ENCODE results near the gene LHPP.
"Not testable (repeated sequence)": the region's sequence is repeated elsewhere in the genome, so short reads cannot be mapped to it uniquely, and the experiment has no call there.

The LHPP gene

DNA sequence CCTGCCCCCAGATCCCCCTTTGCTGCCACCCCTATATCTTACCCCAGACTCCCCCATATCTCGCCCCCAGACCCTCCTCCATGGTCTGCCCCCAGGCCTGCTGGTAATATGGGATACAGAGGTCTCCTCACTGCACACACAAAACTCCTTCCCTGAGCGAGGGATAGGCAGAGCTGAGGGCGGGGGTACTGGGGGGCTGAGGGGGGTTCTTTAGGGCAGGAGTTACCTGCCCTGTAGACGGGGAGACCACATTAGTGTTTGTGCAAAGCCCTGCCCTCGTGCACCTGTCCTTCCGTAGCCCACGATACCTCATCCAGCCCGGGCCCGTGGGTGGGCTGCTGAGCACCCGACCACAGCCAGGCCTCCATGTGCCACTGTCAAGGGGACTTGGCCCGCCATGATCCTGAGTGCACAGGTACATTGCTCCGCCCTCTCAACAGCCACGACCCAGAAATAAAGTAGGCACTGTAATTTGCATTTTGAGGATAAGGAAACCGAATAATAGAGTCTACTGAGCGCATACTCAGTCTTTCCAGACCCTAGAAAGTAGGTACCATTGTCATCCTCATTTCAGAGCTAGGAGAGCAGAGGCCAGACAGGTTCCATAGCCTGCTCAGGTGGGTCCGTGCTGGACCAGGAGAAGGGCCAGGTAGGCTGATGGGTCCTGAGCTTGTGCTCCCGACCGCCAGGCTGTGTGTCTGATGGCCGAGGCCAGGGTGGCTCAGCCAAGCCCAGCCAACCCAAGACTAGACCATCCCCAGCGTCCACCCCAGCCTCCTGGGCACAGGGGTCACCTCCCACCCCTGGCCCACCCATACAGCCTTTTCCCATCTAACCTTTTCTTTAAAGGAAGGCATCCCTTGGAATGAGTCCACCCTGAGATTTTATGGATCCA, 115.2 kb downstream of the LHPP start:
- no peaks in the 10 kb centered on the region for H3K27me3 ChIP-seq (ENCODE audit: control insufficient read depth, insufficient read depth, low read length)
- no peak overlapping the region for H3K4me3 ChIP-seq (ENCODE audit: low read length)
- no peak overlapping the region for H3K9ac ChIP-seq (ENCODE audit: low read length)
- no peaks in the 10 kb centered on the region for H3K4me1 ChIP-seq (ENCODE audit: control insufficient read depth, low read depth, low read length)
- H3K36me3 ChIP-seq (ENCODE audit: control insufficient read depth, low read depth, low read length), result no peaks in the 10 kb centered on the region
- no peak overlapping the region for H3K27ac ChIP-seq (ENCODE audit: low read length)
- H3K9me3 ChIP-seq (ENCODE audit: control insufficient read depth, low read depth, low read length), result no peaks in the 10 kb centered on the region

DNA sequence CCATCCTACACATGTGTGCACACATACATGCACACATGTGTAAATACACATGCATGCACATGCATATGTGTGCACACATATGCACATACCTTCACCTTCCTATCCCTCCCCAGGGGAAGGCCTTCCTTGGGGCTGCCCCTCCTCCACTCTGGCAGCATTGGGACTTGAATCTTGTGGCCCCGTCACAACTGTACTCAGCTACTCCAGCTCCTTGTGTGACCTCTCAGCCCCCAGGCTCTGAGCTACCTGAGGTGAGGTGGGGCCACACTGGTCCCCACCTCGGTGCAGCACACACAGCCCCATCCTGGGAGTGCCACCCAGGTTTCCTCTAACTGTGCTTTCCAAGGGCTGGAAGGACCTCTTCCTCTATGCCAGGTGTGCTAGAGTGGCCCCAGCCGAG, 116.0 kb downstream of the LHPP start:
- Histone ChIP-seq H3K27me3 (ENCODE audit: control insufficient read depth, insufficient read depth, low read length) (no peaks in the 10 kb centered on the region), H3K9me3 (ENCODE audit: control insufficient read depth, low read depth, low read length) (no peaks in the 10 kb centered on the region), H3K36me3 (ENCODE audit: control insufficient read depth, low read depth, low read length) (no peaks in the 10 kb centered on the region), H3K27ac (ENCODE audit: low read length) (no peak overlapping the region), H3K4me3 (ENCODE audit: low read length) (no peak overlapping the region), H3K4me1 (ENCODE audit: control insufficient read depth, low read depth, low read length) (no peaks in the 10 kb centered on the region), H3K9ac (ENCODE audit: low read length) (no peak overlapping the region)

DNA sequence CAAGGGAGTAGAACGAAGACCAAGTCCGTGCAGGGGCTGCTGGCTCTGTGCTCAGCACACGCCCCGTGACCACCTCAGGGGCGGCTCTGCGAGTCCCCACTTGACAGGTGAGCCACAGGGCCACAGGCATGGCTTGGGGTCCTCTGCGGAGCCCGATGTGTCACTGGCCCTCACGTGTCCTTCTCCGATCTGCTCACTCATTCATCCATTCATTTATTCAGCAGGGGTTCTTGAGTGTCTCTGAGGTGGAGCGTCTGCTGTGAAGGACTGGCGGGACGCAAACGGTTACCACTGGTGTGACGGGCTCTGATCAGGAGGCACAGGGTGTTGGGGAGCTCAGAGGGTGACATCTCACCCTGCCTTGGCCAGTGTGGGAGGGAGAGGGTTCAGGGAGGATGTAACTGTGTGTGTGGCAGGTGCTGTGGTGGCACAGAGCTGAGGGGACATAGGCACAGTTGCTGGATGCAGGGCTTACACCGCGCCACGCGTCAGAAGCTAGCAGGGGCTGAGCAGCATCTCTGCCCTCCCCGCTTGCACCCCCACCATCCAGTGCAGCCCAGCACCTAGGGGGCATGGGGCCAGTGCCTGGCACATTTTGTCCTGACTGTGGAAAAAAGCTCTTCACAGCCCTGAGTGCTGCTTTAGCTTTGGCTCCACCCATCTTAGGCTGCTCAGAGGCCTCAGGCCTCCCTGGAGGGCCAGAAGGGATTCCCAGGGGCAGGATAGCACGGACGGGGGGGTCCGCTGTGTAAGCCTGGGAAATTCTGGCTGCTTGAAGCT, 116.8 kb downstream of the LHPP start:
- no peak overlapping the region for H3K27ac ChIP-seq (ENCODE audit: low read length)
- H3K4me1 ChIP-seq (ENCODE audit: control insufficient read depth, low read depth, low read length), result no peaks in the 10 kb centered on the region
- H3K4me3 ChIP-seq (ENCODE audit: low read length), result no peak overlapping the region
- H3K9me3 ChIP-seq (ENCODE audit: control insufficient read depth, low read depth, low read length), result no peaks in the 10 kb centered on the region
- H3K9ac ChIP-seq (ENCODE audit: low read length), result no peak overlapping the region
- H3K36me3 ChIP-seq (ENCODE audit: control insufficient read depth, low read depth, low read length), result no peaks in the 10 kb centered on the region
- H3K27me3 ChIP-seq (ENCODE audit: control insufficient read depth, insufficient read depth, low read length), result no peaks in the 10 kb centered on the region

DNA sequence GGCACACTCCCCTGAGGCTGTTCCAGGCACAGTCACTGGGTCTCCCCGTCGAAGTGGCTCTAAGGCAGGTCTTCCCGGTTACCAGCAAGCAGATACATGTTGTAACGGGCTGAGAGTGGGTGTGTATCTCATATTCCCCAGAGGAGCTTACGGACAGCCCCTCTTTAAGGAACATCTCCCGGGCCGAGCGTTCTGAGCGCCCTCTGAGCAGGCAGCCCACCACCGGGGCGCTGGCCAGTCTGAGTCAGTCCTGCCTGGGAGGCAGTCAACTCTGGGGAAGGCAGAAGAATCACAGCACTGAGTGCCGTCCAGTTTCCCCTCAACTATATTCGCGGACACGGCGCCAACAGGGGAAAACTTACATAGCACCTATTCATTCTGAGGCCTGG, 117.4 kb downstream of the LHPP start:
- Histone ChIP-seq H3K9ac (ENCODE audit: low read length) (no peak overlapping the region), H3K36me3 (ENCODE audit: control insufficient read depth, low read depth, low read length) (no peaks in the 10 kb centered on the region), H3K4me1 (ENCODE audit: control insufficient read depth, low read depth, low read length) (no peaks in the 10 kb centered on the region), H3K9me3 (ENCODE audit: control insufficient read depth, low read depth, low read length) (no peaks in the 10 kb centered on the region), H3K27ac (ENCODE audit: low read length) (no peak overlapping the region), H3K4me3 (ENCODE audit: low read length) (no peak overlapping the region), H3K27me3 (ENCODE audit: control insufficient read depth, insufficient read depth, low read length) (no peaks in the 10 kb centered on the region)

- Histone ChIP-seq H3K9me3 (ENCODE audit: control insufficient read depth, low read depth, low read length) (no peaks in the 10 kb centered on the region), H3K36me3 (ENCODE audit: control insufficient read depth, low read depth, low read length) (no peaks in the 10 kb centered on the region), H3K4me1 (ENCODE audit: control insufficient read depth, low read depth, low read length) (no peaks in the 10 kb centered on the region), H3K27ac (ENCODE audit: low read length) (no peak overlapping the region), H3K9ac (ENCODE audit: low read length) (no peak overlapping the region), H3K4me3 (ENCODE audit: low read length) (no peak overlapping the region), H3K27me3 (ENCODE audit: control insufficient read depth, insufficient read depth, low read length) (no peaks in the 10 kb centered on the region)
Measured at GRCh38 chr10:124586142-124586541, 124.5 kb downstream of the LHPP start.

GRCh38 chr10:124587811-124588211, 126.2 kb downstream of the LHPP start:
- Histone ChIP-seq H3K4me3 (ENCODE audit: low read length) (no peak overlapping the region), H3K27ac (ENCODE audit: low read length) (no peak overlapping the region), H3K4me1 (ENCODE audit: control insufficient read depth, low read depth, low read length) (no peaks in the 10 kb centered on the region), H3K9me3 (ENCODE audit: control insufficient read depth, low read depth, low read length) (no peaks in the 10 kb centered on the region), H3K27me3 (ENCODE audit: control insufficient read depth, insufficient read depth, low read length) (no peaks in the 10 kb centered on the region), H3K9ac (ENCODE audit: low read length) (no peak overlapping the region), H3K36me3 (ENCODE audit: control insufficient read depth, low read depth, low read length) (no peaks in the 10 kb centered on the region)

GRCh38 chr10:124588341-124588735, 126.7 kb downstream of the LHPP start:
- H3K36me3 ChIP-seq (ENCODE audit: control insufficient read depth, low read depth, low read length); H3K4me1 ChIP-seq (ENCODE audit: control insufficient read depth, low read depth, low read length); H3K27me3 ChIP-seq (ENCODE audit: control insufficient read depth, insufficient read depth, low read length); H3K9ac ChIP-seq (ENCODE audit: low read length); H3K4me3 ChIP-seq (ENCODE audit: low read length); H3K27ac ChIP-seq (ENCODE audit: low read length); H3K9me3 ChIP-seq (ENCODE audit: control insufficient read depth, low read depth, low read length): not testable (repeated sequence)

DNA sequence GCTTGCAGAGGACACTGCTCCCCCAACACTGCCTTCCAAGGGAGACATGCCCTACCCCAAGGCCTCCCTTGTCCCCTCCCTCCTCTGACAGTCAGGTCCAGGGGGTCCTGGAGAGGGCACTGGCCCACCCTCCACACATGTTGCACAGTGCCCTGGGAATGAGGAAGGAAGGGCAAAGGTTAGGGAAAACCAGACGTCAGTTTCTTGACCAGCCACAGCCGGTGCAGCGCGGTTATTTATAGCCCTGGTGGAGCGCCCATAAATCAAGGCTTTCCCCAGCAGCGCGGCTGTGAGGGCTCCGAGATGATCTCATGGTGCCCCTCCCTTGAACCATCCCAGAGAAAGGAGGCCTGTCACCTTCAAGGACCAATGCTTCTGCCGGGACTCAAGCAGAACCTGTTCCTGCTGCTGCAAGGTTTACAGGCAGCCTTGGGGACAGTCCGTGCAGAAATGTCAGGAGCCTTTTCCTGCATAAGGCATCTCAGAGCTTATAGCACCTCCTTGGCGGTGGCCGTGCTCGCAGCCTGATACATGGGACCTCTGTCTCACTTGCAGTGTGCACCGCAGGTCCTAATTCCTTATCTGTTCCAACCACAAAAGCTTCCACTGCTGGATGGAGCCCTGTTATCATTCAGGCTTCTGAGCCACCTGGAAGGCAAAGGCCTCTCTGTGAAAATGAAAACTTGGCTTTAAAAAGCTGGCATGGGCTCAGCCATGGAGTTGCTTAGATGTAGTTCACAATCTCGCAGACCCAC, 127.3 kb downstream of the LHPP start:
- Histone ChIP-seq H3K4me3 (ENCODE audit: low read length) (no peak overlapping the region), H3K27me3 (ENCODE audit: control insufficient read depth, insufficient read depth, low read length) (no peaks in the 10 kb centered on the region), H3K36me3 (ENCODE audit: control insufficient read depth, low read depth, low read length) (no peaks in the 10 kb centered on the region), H3K9ac (ENCODE audit: low read length) (no peak overlapping the region), H3K9me3 (ENCODE audit: control insufficient read depth, low read depth, low read length) (no peaks in the 10 kb centered on the region), H3K4me1 (ENCODE audit: control insufficient read depth, low read depth, low read length) (no peaks in the 10 kb centered on the region), H3K27ac (ENCODE audit: low read length) (no peak overlapping the region)

DNA sequence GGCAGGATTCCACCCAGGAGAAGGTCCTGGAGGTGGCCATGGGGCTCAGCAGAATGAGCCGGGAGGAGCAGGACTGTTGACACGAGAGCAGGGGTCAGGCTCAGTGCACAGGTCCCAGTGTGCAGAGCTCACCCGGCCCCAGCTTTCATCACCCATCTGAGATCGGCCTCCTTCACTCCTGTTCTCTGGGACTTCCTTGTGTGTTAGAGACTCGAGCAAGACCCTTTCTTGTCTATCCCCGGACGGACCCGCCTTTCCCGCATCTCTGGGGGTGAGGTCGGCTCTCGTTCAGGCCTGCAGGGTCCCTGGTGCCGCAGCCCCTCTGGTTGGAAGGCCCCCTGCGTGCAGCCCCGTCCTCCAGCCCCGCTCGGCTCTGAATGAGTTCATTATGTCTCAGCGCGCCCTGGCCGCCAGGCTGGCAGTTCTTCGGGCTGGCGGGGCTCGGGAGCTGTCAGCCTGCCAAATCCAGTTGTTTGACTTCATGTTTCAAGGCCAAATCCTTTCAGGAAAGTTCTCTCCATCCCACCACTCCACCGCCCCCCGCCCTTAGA, 127.9 kb downstream of the LHPP start:
- Histone ChIP-seq H3K27ac (ENCODE audit: low read length) (no peak overlapping the region), H3K36me3 (ENCODE audit: control insufficient read depth, low read depth, low read length) (no peaks in the 10 kb centered on the region), H3K9me3 (ENCODE audit: control insufficient read depth, low read depth, low read length) (no peaks in the 10 kb centered on the region), H3K27me3 (ENCODE audit: control insufficient read depth, insufficient read depth, low read length) (no peaks in the 10 kb centered on the region), H3K4me3 (ENCODE audit: low read length) (no peak overlapping the region), H3K9ac (ENCODE audit: low read length) (no peak overlapping the region), H3K4me1 (ENCODE audit: control insufficient read depth, low read depth, low read length) (no peaks in the 10 kb centered on the region)

GRCh38 chr10:124590216-124591122, 128.8 kb downstream of the LHPP start:
- Histone ChIP-seq H3K9ac (ENCODE audit: low read length) (no peak overlapping the region), H3K27me3 (ENCODE audit: control insufficient read depth, insufficient read depth, low read length) (no peaks in the 10 kb centered on the region), H3K4me1 (ENCODE audit: control insufficient read depth, low read depth, low read length) (no peaks in the 10 kb centered on the region)

More at GRCh38 chr10:124590216-124591122, 128.8 kb downstream of the LHPP start:
- H3K4me3 ChIP-seq (ENCODE audit: low read length), result no peak overlapping the region
- H3K27ac ChIP-seq (ENCODE audit: low read length), result no peak overlapping the region
- H3K9me3 ChIP-seq (ENCODE audit: control insufficient read depth, low read depth, low read length), result no peaks in the 10 kb centered on the region
- H3K36me3 ChIP-seq (ENCODE audit: control insufficient read depth, low read depth, low read length), result no peaks in the 10 kb centered on the region
